Esophagus muscularis mucosa (tissue), 4 donors: ENCODE results near the gene PHETA1. TPM values are rescaled to one million over a fixed set of nuclear protein-coding genes. Genes with fewer than 3 reads are reported as not detected.
A peak's percentile ranks its signal among the peaks of the same experiment; 100 is the strongest.

ENCODE experiments used
- DNase-seq: peaks from one replicate; pipeline ENCODE4 v3.0.0-alpha.2; 2017; ENCODE audit errors: extremely low spot score
- H3K27ac ChIP-seq, 4 donors: fragments of 200-600 bp; sonication (generic); replicated peaks in 1 of 4; 1 replicate in 3 of 4; 2 replicates in 1 of 4; pipeline ENCODE4 v1.5.1; 2016 to 2019; ENCODE audit warnings: mild to moderate bottlenecking in 1 of 4
- H3K27me3 ChIP-seq, 4 donors: fragments of 200-600 bp; sonication (generic); one replicate each; pipeline versions ENCODE4 v1.5.1 to v1.6.0; 2016 to 2019
- H3K36me3 ChIP-seq, 4 donors: fragments of 200-600 bp; sonication (generic); one replicate each; pipeline ENCODE4 v1.5.1; 2016 to 2019
- H3K4me1 ChIP-seq, 4 donors: fragments of 200-600 bp; sonication (generic); one replicate each; pipeline ENCODE4 v1.5.1; 2016 to 2019
- H3K4me3 ChIP-seq, 4 donors: fragments of 200-600 bp; sonication (generic); 1 replicate in 2 of 4; 2 replicates in 2 of 4; pipeline ENCODE4 v1.5.1; 2016 to 2019; ENCODE audit warnings: mild to moderate bottlenecking in 4 of 4, moderate library complexity in 1 of 4
- H3K9me3 ChIP-seq, 4 donors: fragments of 200-600 bp; sonication (generic); 1 replicate in 3 of 4; 2 replicates in 1 of 4; pipeline ENCODE4 v1.5.1; 2016 to 2019
- CTCF ChIP-seq, 3 experiments: fragments of 200-600 bp in 2 of 3; fragments of 450-650 bp in 1 of 3; sonication (generic) in 2 of 3; IDR thresholded peaks; one replicate each; pipeline ENCODE4 v1.5.1; 2017 to 2019; ENCODE audit warnings: antibody characterized with exemption in 3 of 3, mild to moderate bottlenecking in 2 of 3, moderate library complexity in 1 of 3
- EP300 ChIP-seq: sonication (generic); formaldehyde crosslinking; IDR thresholded peaks from one replicate; pipeline ENCODE4 v1.6.1; 2017; ENCODE audit warnings: antibody characterized with exemption
- POLR2A ChIP-seq: fragments of 450-650 bp; IDR thresholded peaks from one replicate; pipeline ENCODE4 v1.6.1; 2017; ENCODE audit warnings: antibody characterized with exemption, moderate library complexity, mild to moderate bottlenecking, low read depth
- POLR2AphosphoS5 ChIP-seq, 2 donors: sonication (generic); formaldehyde crosslinking; IDR thresholded peaks; one replicate each; pipeline ENCODE4 v1.6.1; 2017; ENCODE audit warnings: antibody characterized with exemption in 2 of 2
- WGBS: methylation state at CpG from one replicate; pipeline ENCODE4 v1.1.5; 2018; 5-methylcytosine and 5-hydroxymethylcytosine counted together
- intact Hi-C: fragments of 100-400 bp; cut with DNase I; formaldehyde crosslinking; loops from one replicate; pipeline ENCODE4 v1.15.1; 2023
- total RNA-seq, 4 donors: library from RNA; depleted of rRNA; stranded (reverse); fragments of >200 nt; gene quantifications; one replicate each; pipeline versions ENCODE4 v1.1.0 to v1.2.1, GENCODE V29; 2016

The PHETA1 gene
- total RNA-seq, 4 donors from 2014 or later: 5.8 to 15.6 (median 9.5) TPM

GRCh38 chr12:111369496-111370220 is 763 bp upstream of the PHETA1 start:
- TF ChIP-seq CTCF (IDR thresholded peaks at IDR 0.05) (no peak), EP300 (no peak), POLR2AphosphoS5 (IDR thresholded peaks at IDR 0.05) (no peak), POLR2A (no peak)
- peak overlapping the region; percentile 84 to 93 (median 88) for H3K4me3 ChIP-seq
- 54% methylated on average over 13 of the region's 13 CpGs for WGBS

GRCh38 chr12:111368291-111368787 is 556 bp downstream of the PHETA1 start:
- Histone ChIP-seq H3K4me3 (peak overlapping the region; percentile 84 to 93 (median 88)), H3K27ac (peak overlapping the region; percentile 66 to 73 (median 73)), H3K27me3 (no peaks in the 10 kb centered on the region), H3K36me3 (peaks cover 0 to 28% (median 20%) of the 10 kb centered on the region in 4 donors), H3K9me3 (no peaks in the 10 kb centered on the region), H3K4me1 (peaks cover 27 to 34% (median 30%) of the 10 kb centered on the region in 4 donors)
- TF ChIP-seq CTCF (IDR thresholded peaks at IDR 0.05): no peak
- TF ChIP-seq POLR2AphosphoS5 (IDR thresholded peaks at IDR 0.05): no peak
- no peak for TF ChIP-seq EP300
- no peak for TF ChIP-seq POLR2A
- intact Hi-C loops: no loop called here
- WGBS: under 1% methylated on average over 10 of the region's 18 CpGs
- no peak for DNase-seq

More at GRCh38 chr12:111369496-111370220, 763 bp upstream of the PHETA1 start:
- intact Hi-C loops: no loop called here
- no peaks in the 10 kb centered on the region for H3K9me3 ChIP-seq
- DNase-seq: no peak
- H3K27me3 ChIP-seq: no peaks in the 10 kb centered on the region
- H3K36me3 ChIP-seq: peaks cover 0 to 15% (median 9%) of the 10 kb centered on the region in 4 donors
- peaks cover 24 to 34% (median 28%) of the 10 kb centered on the region in 4 donors for H3K4me1 ChIP-seq
- peak overlapping the region; percentile 66 to 73 (median 73) for H3K27ac ChIP-seq

- Histone ChIP-seq H3K27ac (peak overlapping the region in 3 of 4 donors; percentile 73), H3K9me3 (no peaks in the 10 kb centered on the region), H3K27me3 (no peaks in the 10 kb centered on the region), H3K36me3 (peaks cover 0 to 34% (median 25%) of the 10 kb centered on the region in 4 donors), H3K4me3 (peak overlapping the region; percentile 84 to 93 (median 88)), H3K4me1 (peaks cover 27 to 35% (median 31%) of the 10 kb centered on the region in 4 donors)
- DNase-seq: no peak
- intact Hi-C loops: no loop called here
- no peak for TF ChIP-seq POLR2A
- TF ChIP-seq CTCF (IDR thresholded peaks at IDR 0.05): no peak
- no peak for TF ChIP-seq POLR2AphosphoS5 (IDR thresholded peaks at IDR 0.05)
- no peak for TF ChIP-seq EP300
- WGBS: 42% methylated on average over 5 of the region's 7 CpGs
Observed at GRCh38 chr12:111367661-111368221, 1.2 kb downstream of the PHETA1 start.

GRCh38 chr12:111366583-111366982 is 2.3 kb downstream of the PHETA1 start:
- DNase-seq: no peak
- 98% methylated on average over 2 of the region's 2 CpGs for WGBS
- intact Hi-C loops: no loop called here
- peaks cover 0 to 45% (median 34%) of the 10 kb centered on the region in 4 donors for H3K36me3 ChIP-seq
- H3K27me3 ChIP-seq: no peaks in the 10 kb centered on the region
- peaks cover 28 to 46% (median 36%) of the 10 kb centered on the region in 4 donors for H3K4me1 ChIP-seq
- H3K4me3 ChIP-seq: no peak overlapping the region
- no peaks in the 10 kb centered on the region for H3K9me3 ChIP-seq
- TF ChIP-seq POLR2A: no peak
- TF ChIP-seq CTCF (IDR thresholded peaks at IDR 0.05): no peak
- TF ChIP-seq POLR2AphosphoS5 (IDR thresholded peaks at IDR 0.05): no peak
- no peak for TF ChIP-seq EP300
- no peak overlapping the region for H3K27ac ChIP-seq
